ENCODE data around the gene ASPRV1.
A peak's percentile ranks its signal among the peaks of the same experiment; 100 is the strongest.

Gene ASPRV1

GRCh38 chr2:69961496-69961895, at the start of gene ASPRV1:
ASPRV1 (minus strand) TSS chr2:69961631; CDS start chr2:69961436, 195 bp downstream.
- no peak for DNase-seq

- no peak for DNase-seq
These were observed 49.2 kb upstream of the ASPRV1 start for GRCh38 chr2:70010576-70011111.

GRCh38 chr2:70009762-70010575, 48.5 kb upstream of the ASPRV1 start:
- DNase-seq, result no peak

- no peak for DNase-seq
These were observed 46.9 kb upstream of the ASPRV1 start for GRCh38 chr2:70008290-70008689.

GRCh38 chr2:70007151-70007550, 45.7 kb upstream of the ASPRV1 start:
- no peak for DNase-seq

- DNase-seq, result no peak
These were observed 45.0 kb upstream of the ASPRV1 start for GRCh38 chr2:70006447-70006784.

- DNase-seq, result no peak
These were observed 44.5 kb upstream of the ASPRV1 start for GRCh38 chr2:70005752-70006446.

- DNase-seq, result no peak
These were observed 43.8 kb upstream of the ASPRV1 start for GRCh38 chr2:70005216-70005615.

- DNase-seq, result peak; percentile 12
These were observed 41.8 kb upstream of the ASPRV1 start for GRCh38 chr2:70003093-70003830.

GRCh38 chr2:70002241-70002899, 40.9 kb upstream of the ASPRV1 start:
- no peak for DNase-seq

- DNase-seq, result peak; percentile 2
These were observed 39.1 kb upstream of the ASPRV1 start for GRCh38 chr2:70000529-70000928.

- DNase-seq, result no peak
These were observed 37.3 kb upstream of the ASPRV1 start for GRCh38 chr2:69998761-69999160.

GRCh38 chr2:69997015-69997830, 35.8 kb upstream of the ASPRV1 start:
- peak; percentile 44 for DNase-seq

- no peak for DNase-seq
These were observed 34.1 kb upstream of the ASPRV1 start for GRCh38 chr2:69995511-69995910.

- no peak for DNase-seq
These were observed 32.7 kb upstream of the ASPRV1 start for GRCh38 chr2:69994166-69994565.

GRCh38 chr2:69993708-69994107, 32.3 kb upstream of the ASPRV1 start:
- no peak for DNase-seq

GRCh38 chr2:69993048-69993565, 31.7 kb upstream of the ASPRV1 start:
- DNase-seq, result no peak

- DNase-seq, result no peak
These were observed 31.0 kb upstream of the ASPRV1 start for GRCh38 chr2:69992310-69993047.

- DNase-seq, result no peak
These were observed 28.1 kb upstream of the ASPRV1 start for GRCh38 chr2:69989441-69990105.

- DNase-seq, result no peak
These were observed 27.6 kb upstream of the ASPRV1 start for GRCh38 chr2:69989009-69989408.

Data from stimulated activated CD8-positive, alpha-beta memory T cell treated with anti-CD3 and anti-CD28 coated beads, Interleukin-4, amount 100 ng/mL, for 48 hours (primary cell).